ENCODE data around the gene F2R.

DNA sequence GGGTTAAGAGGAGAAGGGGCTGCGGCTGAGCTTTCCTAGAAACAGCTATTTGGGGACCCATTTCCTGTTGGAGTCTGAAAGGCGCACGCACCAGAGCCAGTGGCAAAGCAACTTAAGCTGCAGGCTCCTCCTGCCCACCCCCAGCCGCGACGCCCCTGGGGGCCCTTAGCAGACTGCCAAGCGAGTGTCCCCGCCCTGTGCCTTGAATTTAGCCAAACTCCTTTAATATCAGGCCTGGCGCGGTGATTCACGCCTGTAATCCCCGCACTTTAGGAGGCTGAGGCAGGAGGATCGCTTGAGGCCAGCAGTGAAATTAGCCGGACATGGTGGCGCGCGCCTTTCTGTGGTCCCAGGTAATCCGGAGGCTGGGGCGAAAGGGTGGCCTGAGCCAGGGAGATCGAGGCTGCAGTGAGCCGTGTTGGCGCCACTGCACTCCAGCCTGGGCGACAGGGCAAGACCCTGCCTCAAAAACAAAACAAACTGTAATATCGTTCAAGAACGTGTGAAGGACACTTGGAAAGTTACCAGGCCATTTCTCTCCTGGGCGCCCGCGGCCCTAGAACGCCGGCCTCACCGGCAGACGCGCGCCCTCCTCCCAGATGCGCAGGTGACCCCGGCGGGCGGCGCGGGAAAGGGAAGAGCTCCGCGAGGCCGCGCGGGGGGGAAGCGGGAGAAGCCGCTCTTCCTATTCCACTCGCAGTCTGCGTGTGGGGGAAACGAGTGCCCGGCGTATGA, 1.0 kb upstream of the F2R start:
- TF ChIP-seq POLR2A (IDR thresholded peaks at IDR 0.05), result no peak
- TF ChIP-seq, protein P1, sequence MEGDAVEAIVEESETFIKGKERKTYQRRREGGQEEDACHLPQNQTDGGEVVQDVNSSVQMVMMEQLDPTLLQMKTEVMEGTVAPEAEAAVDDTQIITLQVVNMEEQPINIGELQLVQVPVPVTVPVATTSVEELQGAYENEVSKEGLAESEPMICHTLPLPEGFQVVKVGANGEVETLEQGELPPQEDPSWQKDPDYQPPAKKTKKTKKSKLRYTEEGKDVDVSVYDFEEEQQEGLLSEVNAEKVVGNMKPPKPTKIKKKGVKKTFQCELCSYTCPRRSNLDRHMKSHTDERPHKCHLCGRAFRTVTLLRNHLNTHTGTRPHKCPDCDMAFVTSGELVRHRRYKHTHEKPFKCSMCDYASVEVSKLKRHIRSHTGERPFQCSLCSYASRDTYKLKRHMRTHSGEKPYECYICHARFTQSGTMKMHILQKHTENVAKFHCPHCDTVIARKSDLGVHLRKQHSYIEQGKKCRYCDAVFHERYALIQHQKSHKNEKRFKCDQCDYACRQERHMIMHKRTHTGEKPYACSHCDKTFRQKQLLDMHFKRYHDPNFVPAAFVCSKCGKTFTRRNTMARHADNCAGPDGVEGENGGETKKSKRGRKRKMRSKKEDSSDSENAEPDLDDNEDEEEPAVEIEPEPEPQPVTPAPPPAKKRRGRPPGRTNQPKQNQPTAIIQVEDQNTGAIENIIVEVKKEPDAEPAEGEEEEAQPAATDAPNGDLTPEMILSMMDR (IDR thresholded peaks at IDR 0.05), result no peak
